ENCODE data around the gene CACNG4.

CACNG4 gene

DNA sequence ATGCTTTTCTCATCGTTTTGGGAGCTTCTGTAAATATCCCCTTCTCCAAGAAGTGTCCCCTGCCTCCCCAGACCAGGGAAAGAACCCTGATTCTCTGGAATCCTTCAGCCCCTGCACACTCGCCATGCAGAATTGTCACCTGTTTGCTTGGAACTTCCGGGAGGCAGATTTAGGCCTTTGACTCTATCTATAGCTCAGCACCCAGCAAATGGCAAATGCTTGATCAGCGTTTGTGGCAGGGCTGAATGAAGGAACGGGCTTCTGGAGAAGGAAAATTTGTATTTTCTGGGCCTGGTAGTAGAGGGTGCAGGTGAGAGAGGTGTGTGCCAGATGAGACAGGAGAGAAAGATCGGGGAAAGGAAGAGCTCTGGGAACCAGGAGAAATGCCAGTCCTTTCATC lies 18.3 kb upstream of the CACNG4 start:
- Histone ChIP-seq H3K36me3 (ENCODE audit: insufficient read depth, low read depth, low read length) (no peaks in the 10 kb centered on the region), H3K4me1 (ENCODE audit: insufficient read depth, low read length) (peaks cover 16% of the 10 kb centered on the region), H3K4me3 (ENCODE audit: low read length) (no peak overlapping the region), H3K27me3 (ENCODE audit: insufficient read depth, low read length) (no peaks in the 10 kb centered on the region), H3K9ac (ENCODE audit: low read depth, low read length) (no peak overlapping the region), H3K9me3 (ENCODE audit: insufficient read depth, low read depth, low read length) (no peaks in the 10 kb centered on the region; the same call in 1 of the 2 replicates), H3K27ac (ENCODE audit: low read length) (no peak overlapping the region)

DNA sequence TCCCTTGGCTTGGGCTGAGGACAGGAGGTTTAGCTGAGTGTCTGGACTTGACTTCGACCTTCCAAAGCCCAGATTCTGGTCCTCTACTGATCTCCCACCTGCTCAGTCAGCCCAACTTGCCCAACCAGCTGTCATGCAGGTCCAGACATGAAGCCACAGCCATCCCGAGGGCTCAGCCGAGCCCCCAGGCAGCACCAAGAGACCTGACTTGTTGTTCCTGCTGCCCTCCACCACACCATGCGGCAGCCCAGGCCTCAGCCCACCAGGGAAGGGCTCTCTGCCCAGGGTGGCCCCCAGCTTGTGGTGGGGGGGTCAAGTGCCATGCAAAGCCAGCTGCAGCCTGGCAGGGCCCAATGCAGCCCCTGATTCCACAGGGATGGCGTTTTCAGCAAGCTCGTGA lies 17.2 kb upstream of the CACNG4 start:
- peaks cover 22% of the 10 kb centered on the region for H3K4me1 ChIP-seq (ENCODE audit: insufficient read depth, low read length)
- H3K9me3 ChIP-seq (ENCODE audit: insufficient read depth, low read depth, low read length), result no peaks in the 10 kb centered on the region; the same call in 1 of the 2 replicates
- no peak overlapping the region for H3K9ac ChIP-seq (ENCODE audit: low read depth, low read length)
- no peak overlapping the region for H3K4me3 ChIP-seq (ENCODE audit: low read length)
- no peaks in the 10 kb centered on the region for H3K36me3 ChIP-seq (ENCODE audit: insufficient read depth, low read depth, low read length)
- H3K27me3 ChIP-seq (ENCODE audit: insufficient read depth, low read length), result no peaks in the 10 kb centered on the region
- no peak overlapping the region for H3K27ac ChIP-seq (ENCODE audit: low read length)

DNA sequence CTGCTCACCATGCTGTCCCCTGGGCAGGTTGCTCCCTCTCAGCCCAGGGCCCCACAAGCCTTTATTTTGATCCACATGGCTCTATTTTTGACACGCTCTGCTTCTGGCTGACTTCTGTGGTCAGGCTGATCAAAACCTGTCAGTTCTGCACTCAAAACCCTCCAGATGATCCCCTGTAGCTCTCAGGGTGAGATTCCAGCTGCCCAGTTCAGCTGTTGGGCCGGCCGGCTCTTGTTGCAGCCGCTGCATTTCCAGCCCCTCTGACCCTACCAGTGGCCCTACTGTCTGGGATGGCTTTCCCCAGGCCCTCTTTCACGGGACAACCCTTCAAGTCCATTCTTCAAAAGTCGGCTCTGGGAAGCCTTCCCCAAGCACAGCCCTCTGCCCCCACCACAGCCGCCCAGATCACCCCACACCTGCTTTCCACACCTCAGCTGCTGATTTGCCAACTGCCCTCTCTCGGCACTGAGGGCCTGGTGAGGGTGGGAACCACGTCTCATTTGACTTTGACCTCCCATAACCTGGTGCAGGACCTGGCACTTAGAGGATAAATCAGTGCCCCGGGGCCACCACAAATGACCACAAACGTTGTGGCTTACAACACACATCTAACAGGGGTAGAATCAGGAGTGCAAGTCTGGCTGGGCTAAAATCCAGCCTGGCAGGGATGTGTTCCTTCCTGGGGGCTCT lies 16.3 kb upstream of the CACNG4 start:
- Histone ChIP-seq H3K27ac (ENCODE audit: low read length) (no peak overlapping the region), H3K9me3 (ENCODE audit: insufficient read depth, low read depth, low read length) (no peaks in the 10 kb centered on the region; the same call in 1 of the 2 replicates), H3K36me3 (ENCODE audit: insufficient read depth, low read depth, low read length) (no peaks in the 10 kb centered on the region), H3K27me3 (ENCODE audit: insufficient read depth, low read length) (no peaks in the 10 kb centered on the region), H3K9ac (ENCODE audit: low read depth, low read length) (no peak overlapping the region), H3K4me3 (ENCODE audit: low read length) (no peak overlapping the region), H3K4me1 (ENCODE audit: insufficient read depth, low read length) (peaks cover 28% of the 10 kb centered on the region)

DNA sequence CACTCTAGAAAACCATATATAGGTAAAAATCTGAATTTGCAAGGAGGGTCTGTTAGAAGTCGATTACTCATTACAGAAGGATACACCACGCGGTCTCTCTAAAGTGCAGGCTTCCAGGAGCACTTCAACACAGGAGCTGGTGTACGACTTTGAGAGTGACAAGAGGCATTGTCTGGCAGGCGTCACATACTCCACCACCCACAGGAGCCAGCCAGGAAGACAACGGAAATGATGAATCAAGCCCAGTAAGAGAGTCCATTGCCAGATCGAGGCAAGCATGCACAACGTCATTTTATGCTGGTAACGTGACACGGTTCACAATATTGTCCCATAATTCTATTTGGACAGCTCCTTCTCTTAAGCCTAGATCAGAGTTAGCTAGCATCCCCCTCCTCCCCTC lies 15.0 kb upstream of the CACNG4 start:
- no peaks in the 10 kb centered on the region; the same call in 1 of the 2 replicates for H3K9me3 ChIP-seq (ENCODE audit: insufficient read depth, low read depth, low read length)
- peaks cover 28% of the 10 kb centered on the region for H3K4me1 ChIP-seq (ENCODE audit: insufficient read depth, low read length)
- H3K27me3 ChIP-seq (ENCODE audit: insufficient read depth, low read length), result no peaks in the 10 kb centered on the region
- no peak overlapping the region for H3K27ac ChIP-seq (ENCODE audit: low read length)
- no peaks in the 10 kb centered on the region for H3K36me3 ChIP-seq (ENCODE audit: insufficient read depth, low read depth, low read length)
- H3K9ac ChIP-seq (ENCODE audit: low read depth, low read length), result no peak overlapping the region
- H3K4me3 ChIP-seq (ENCODE audit: low read length), result no peak overlapping the region

DNA sequence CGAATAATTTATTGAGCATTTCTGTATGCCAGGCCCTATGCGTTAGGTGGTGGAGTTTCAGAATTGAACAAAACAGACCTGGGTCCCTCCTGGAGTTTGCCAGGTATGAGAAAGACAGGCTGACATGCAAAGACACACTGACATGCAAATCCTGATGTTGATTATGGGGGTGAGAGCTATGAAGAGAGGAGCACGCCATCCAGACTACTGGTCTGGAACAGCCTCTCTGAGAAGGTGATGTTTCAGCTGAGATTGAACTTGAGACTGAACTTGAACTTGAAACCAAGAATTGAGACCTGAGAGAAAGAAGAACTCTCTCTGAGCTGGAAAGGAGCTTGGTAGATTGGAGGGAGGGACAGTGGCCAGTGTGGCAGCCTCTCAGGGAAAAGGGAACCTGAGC lies 14.2 kb upstream of the CACNG4 start:
- H3K4me3 ChIP-seq (ENCODE audit: low read length), result no peak overlapping the region
- peaks cover 23% of the 10 kb centered on the region for H3K4me1 ChIP-seq (ENCODE audit: insufficient read depth, low read length)
- no peaks in the 10 kb centered on the region for H3K27me3 ChIP-seq (ENCODE audit: insufficient read depth, low read length)
- H3K9me3 ChIP-seq (ENCODE audit: insufficient read depth, low read depth, low read length), result no peaks in the 10 kb centered on the region; the same call in 1 of the 2 replicates
- H3K36me3 ChIP-seq (ENCODE audit: insufficient read depth, low read depth, low read length), result no peaks in the 10 kb centered on the region
- H3K9ac ChIP-seq (ENCODE audit: low read depth, low read length), result no peak overlapping the region
- no peak overlapping the region for H3K27ac ChIP-seq (ENCODE audit: low read length)

DNA sequence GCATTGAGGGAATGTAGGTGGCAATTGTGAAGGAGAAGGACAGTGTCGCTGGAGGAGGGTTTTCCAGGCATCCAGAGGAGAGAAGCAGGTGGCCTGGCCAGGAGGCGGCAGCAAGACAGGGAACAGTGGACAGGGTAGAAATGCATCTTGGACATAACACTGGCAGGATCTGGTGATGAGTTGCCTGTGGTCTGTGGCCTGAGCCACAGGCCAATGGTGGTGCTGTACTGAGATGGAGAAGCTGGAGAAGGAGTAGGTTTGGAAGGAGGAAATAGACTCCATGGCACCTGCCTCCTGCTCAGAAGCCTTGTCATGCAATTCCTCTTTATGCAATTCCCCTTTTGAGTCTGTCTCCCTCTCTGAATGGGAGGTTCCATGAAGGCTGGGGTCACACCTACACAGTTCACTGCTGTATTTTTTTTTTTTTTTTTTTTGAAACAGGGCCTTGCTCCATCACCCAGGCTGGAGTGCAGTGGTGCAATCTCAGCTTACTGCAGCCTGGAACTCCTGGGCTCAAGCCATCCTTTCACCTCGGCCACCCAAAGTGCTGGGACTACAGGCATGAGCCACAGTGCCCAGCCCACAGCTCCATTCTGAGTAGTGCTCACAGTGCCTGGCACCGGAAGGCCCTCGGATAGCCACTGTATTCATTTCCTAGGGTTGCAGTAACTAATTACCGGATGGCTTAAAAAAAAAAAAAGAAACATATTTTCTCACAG lies 13.5 kb upstream of the CACNG4 start:
- no peak overlapping the region for H3K4me3 ChIP-seq (ENCODE audit: low read length)
- no peaks in the 10 kb centered on the region; the same call in 1 of the 2 replicates for H3K9me3 ChIP-seq (ENCODE audit: insufficient read depth, low read depth, low read length)
- H3K27me3 ChIP-seq (ENCODE audit: insufficient read depth, low read length), result no peaks in the 10 kb centered on the region
- H3K36me3 ChIP-seq (ENCODE audit: insufficient read depth, low read depth, low read length), result no peaks in the 10 kb centered on the region
- peaks cover 23% of the 10 kb centered on the region for H3K4me1 ChIP-seq (ENCODE audit: insufficient read depth, low read length)
- peak overlapping the region; percentile 23; the same call in 1 of the 2 replicates for H3K9ac ChIP-seq (ENCODE audit: low read depth, low read length)
- H3K27ac ChIP-seq (ENCODE audit: low read length), result no peak overlapping the region

DNA sequence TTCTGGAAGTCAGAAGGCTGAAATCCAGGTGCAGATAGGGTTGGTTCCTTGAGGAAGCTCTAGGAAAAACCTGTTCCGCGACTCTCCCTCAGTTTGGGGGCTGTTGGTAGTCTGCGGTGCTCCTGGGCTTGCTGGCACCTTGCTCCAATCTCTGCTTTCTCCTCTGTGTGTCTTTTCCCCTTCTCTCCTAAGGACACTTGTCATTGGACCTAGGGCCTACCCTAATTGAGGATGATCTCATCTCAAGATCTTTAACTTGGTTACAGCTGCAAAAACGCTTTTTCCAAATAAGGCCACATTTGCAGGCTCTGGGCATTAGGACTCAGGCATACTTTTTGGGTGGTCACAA lies 12.9 kb upstream of the CACNG4 start:
- Histone ChIP-seq H3K36me3 (ENCODE audit: insufficient read depth, low read depth, low read length) (no peaks in the 10 kb centered on the region), H3K4me1 (ENCODE audit: insufficient read depth, low read length) (peaks cover 23% of the 10 kb centered on the region), H3K9me3 (ENCODE audit: insufficient read depth, low read depth, low read length) (no peaks in the 10 kb centered on the region; the same call in 1 of the 2 replicates), H3K27me3 (ENCODE audit: insufficient read depth, low read length) (no peaks in the 10 kb centered on the region), H3K4me3 (ENCODE audit: low read length) (0 out of 2 replicates have a peak overlapping the region, but pooled peaks have one; percentile 10), H3K9ac (ENCODE audit: low read depth, low read length) (0 out of 2 replicates have a peak overlapping the region, but pooled peaks have one; percentile 23), H3K27ac (ENCODE audit: low read length) (no peak overlapping the region)

DNA sequence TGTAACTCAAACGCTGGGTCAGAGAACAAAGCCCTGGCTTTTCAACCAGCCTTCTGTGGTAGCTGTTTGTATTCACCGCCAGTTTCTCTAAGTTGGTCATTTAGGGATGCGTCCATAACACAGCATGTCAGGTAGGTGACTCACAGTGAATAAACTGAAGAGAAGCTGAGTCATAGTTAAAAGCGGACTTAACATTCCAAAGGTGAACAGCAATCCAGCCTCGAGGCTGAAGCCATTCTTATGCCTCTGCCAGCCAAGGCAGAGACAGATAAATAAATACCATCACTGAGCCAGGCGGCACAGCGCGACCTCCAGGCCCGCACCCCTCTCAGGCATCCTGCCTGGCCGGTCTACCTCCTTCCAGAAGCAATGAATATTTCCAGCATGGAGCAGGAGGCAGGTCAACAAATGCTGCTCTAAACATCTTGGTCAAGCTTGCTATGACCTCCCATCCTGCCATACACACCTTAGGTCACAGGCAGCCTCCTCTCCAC lies 12.4 kb upstream of the CACNG4 start:
- 0 out of 2 replicates have a peak overlapping the region, but pooled peaks have one; percentile 10 for H3K4me3 ChIP-seq (ENCODE audit: low read length)
- H3K27me3 ChIP-seq (ENCODE audit: insufficient read depth, low read length), result no peaks in the 10 kb centered on the region
- peaks cover 23% of the 10 kb centered on the region for H3K4me1 ChIP-seq (ENCODE audit: insufficient read depth, low read length)
- H3K9me3 ChIP-seq (ENCODE audit: insufficient read depth, low read depth, low read length), result no peaks in the 10 kb centered on the region; the same call in 1 of the 2 replicates
- no peak overlapping the region for H3K27ac ChIP-seq (ENCODE audit: low read length)
- 0 out of 2 replicates have a peak overlapping the region, but pooled peaks have one; percentile 40 for H3K9ac ChIP-seq (ENCODE audit: low read depth, low read length)
- no peaks in the 10 kb centered on the region for H3K36me3 ChIP-seq (ENCODE audit: insufficient read depth, low read depth, low read length)

DNA sequence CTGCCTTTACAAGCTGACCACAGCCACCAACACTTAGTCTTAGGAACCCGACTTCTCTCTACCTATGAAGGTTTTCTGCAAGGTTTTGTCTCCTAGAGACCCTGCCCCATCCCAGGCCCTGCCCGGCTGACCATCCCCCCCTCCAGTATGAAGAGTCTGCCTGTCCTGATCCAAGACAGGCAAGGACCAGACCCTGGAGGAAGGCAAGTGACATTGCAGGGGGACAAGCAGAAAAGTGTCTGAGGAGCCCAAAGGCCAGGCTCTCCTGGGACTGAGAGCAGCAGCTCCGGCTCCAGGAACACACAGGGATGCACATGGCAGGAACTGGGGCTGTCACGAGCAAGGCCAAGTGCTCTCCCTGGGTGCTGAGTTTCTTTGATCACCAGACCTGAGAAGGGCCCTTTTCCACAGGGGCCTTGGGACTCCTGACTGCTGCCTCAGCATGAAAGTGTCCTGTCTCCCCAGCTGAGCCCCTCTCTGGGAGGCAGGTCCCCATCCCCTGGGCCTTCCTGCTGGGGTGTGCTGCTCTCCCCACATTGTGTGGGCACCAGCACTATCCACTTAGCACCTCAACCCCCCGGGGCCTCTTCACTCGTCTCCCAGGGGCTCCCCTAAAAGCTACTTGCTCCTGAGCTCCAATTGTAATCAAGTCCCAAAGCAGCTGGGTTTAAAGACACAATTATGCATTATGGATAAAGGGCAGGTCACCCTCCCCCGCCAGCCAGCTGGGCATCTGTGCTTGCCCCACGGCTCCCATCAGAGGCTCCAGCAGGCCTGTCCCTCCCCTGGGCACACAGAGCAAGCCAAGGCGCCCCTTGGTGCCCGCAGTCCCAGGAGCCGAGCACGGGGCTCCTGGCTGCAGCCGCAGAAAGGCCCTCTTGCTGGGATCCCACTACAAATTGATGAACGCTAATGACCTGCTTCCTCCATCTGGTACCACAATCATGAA lies 11.6 kb upstream of the CACNG4 start:
- no peaks in the 10 kb centered on the region for H3K36me3 ChIP-seq (ENCODE audit: insufficient read depth, low read depth, low read length)
- no peak overlapping the region for H3K27ac ChIP-seq (ENCODE audit: low read length)
- H3K9ac ChIP-seq (ENCODE audit: low read depth, low read length), result no peak overlapping the region
- H3K4me3 ChIP-seq (ENCODE audit: low read length), result no peak overlapping the region
- no peaks in the 10 kb centered on the region for H3K27me3 ChIP-seq (ENCODE audit: insufficient read depth, low read length)
- no peaks in the 10 kb centered on the region; the same call in 1 of the 2 replicates for H3K9me3 ChIP-seq (ENCODE audit: insufficient read depth, low read depth, low read length)
- H3K4me1 ChIP-seq (ENCODE audit: insufficient read depth, low read length), result peaks cover 31% of the 10 kb centered on the region

DNA sequence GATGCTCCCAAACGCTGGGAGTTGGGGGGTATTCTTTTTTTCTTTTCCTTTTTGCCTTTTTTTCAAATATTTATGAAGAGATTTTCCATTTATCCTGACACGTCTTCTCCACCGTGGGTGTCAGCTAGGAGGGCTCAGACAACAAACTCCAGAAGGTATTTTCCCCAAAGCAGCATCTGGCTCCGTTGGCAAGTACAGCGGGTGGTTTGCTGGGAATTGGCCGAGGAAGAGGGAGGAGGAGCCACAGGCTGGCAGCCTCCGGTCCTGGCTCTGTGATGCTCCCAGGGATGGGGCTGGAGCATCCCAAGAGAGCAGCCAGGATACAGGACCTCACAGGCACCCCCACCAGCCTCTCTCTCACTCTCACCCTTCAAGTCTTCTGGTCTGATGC lies 10.9 kb upstream of the CACNG4 start:
- no peaks in the 10 kb centered on the region for H3K27me3 ChIP-seq (ENCODE audit: insufficient read depth, low read length)
- no peak overlapping the region for H3K9ac ChIP-seq (ENCODE audit: low read depth, low read length)
- no peak overlapping the region for H3K27ac ChIP-seq (ENCODE audit: low read length)
- no peak overlapping the region for H3K4me3 ChIP-seq (ENCODE audit: low read length)
- H3K4me1 ChIP-seq (ENCODE audit: insufficient read depth, low read length), result peaks cover 31% of the 10 kb centered on the region
- H3K36me3 ChIP-seq (ENCODE audit: insufficient read depth, low read depth, low read length), result no peaks in the 10 kb centered on the region
- H3K9me3 ChIP-seq (ENCODE audit: insufficient read depth, low read depth, low read length), result no peaks in the 10 kb centered on the region; the same call in 1 of the 2 replicates

DNA sequence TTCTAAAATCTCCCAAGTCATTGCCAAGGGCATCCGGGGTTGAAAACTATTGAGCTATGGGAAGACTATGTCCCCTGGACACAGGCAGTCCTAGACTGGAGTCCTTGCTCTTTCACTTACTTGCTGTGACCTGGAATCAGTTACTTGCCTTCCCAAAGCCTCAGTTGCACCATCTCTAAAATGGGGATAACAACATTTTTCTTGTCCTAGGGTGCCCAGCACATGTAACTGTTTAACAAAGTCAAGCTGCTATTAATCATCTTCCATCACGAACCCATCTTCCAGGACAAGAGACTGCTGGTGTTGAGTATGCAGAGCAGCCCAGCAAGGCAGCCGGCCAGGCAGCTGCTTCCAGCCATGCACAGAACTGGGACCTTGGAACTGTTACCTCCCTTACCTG lies 9.9 kb upstream of the CACNG4 start:
- H3K4me1 ChIP-seq (ENCODE audit: insufficient read depth, low read length), result peaks cover 31% of the 10 kb centered on the region
- no peak overlapping the region for H3K4me3 ChIP-seq (ENCODE audit: low read length)

More for the DNA sequence above, 9.9 kb upstream of the CACNG4 start:
- H3K27me3 ChIP-seq (ENCODE audit: insufficient read depth, low read length), result peaks cover under 1% of the 10 kb centered on the region; the same call in 1 of the 2 replicates
- H3K27ac ChIP-seq (ENCODE audit: low read length), result no peak overlapping the region
- no peaks in the 10 kb centered on the region for H3K36me3 ChIP-seq (ENCODE audit: insufficient read depth, low read depth, low read length)
- no peak overlapping the region for H3K9ac ChIP-seq (ENCODE audit: low read depth, low read length)
- no peaks in the 10 kb centered on the region; the same call in 1 of the 2 replicates for H3K9me3 ChIP-seq (ENCODE audit: insufficient read depth, low read depth, low read length)
